HuH-7 (cell line): ENCODE results near the gene NOMO2.
"Not testable (repeated sequence)": the region's sequence is repeated elsewhere in the genome, so short reads cannot be mapped to it uniquely, and the experiment has no call there.

Experiments used
- DNase-seq: peaks from one replicate; pipeline ENCODE4 v3.0.0; 2011; ENCODE audit warnings: low spot score

The NOMO2 gene

GRCh38 chr16:18561727-18562314, at the start of gene NOMO2:
NOMO2 (minus strand) TSS chr16:18562097; CDS start chr16:18562040, 57 bp downstream.
- not testable (repeated sequence) for DNase-seq

- not testable (repeated sequence) for DNase-seq
These were observed 48.4 kb upstream of the NOMO2 start for GRCh38 chr16:18610147-18610803.

- DNase-seq, result not testable (repeated sequence)
These were observed 46.4 kb upstream of the NOMO2 start for GRCh38 chr16:18608271-18608670.

GRCh38 chr16:18603572-18604246, 41.8 kb upstream of the NOMO2 start:
- DNase-seq, result not testable (repeated sequence)

- not testable (repeated sequence) for DNase-seq
These were observed 36.7 kb upstream of the NOMO2 start for GRCh38 chr16:18598582-18598981.

- DNase-seq, result not testable (repeated sequence)
These were observed 35.8 kb upstream of the NOMO2 start for GRCh38 chr16:18597734-18598133.

GRCh38 chr16:18597319-18597718, 35.4 kb upstream of the NOMO2 start:
- DNase-seq, result not testable (repeated sequence)

GRCh38 chr16:18595796-18596195, 33.9 kb upstream of the NOMO2 start:
- not testable (repeated sequence) for DNase-seq

GRCh38 chr16:18594880-18595279, 33.0 kb upstream of the NOMO2 start:
- DNase-seq, result not testable (repeated sequence)

- DNase-seq, result not testable (repeated sequence)
These were observed 32.0 kb upstream of the NOMO2 start for GRCh38 chr16:18593904-18594303.

GRCh38 chr16:18592982-18593381, 31.1 kb upstream of the NOMO2 start:
- not testable (repeated sequence) for DNase-seq

GRCh38 chr16:18591908-18592307, 30.0 kb upstream of the NOMO2 start:
- DNase-seq, result not testable (repeated sequence)

- DNase-seq, result not testable (repeated sequence)
These were observed 29.5 kb upstream of the NOMO2 start for GRCh38 chr16:18591441-18591840.

- not testable (repeated sequence) for DNase-seq
These were observed 27.9 kb upstream of the NOMO2 start for GRCh38 chr16:18589806-18590205.

GRCh38 chr16:18586560-18587540, 25.0 kb upstream of the NOMO2 start:
- DNase-seq, result not testable (repeated sequence)

GRCh38 chr16:18585789-18586188, 23.9 kb upstream of the NOMO2 start:
- DNase-seq, result not testable (repeated sequence)

GRCh38 chr16:18582902-18583301, 21.0 kb upstream of the NOMO2 start:
- no peak for DNase-seq

GRCh38 chr16:18580396-18580795, 18.5 kb upstream of the NOMO2 start:
- not testable (repeated sequence) for DNase-seq

- DNase-seq, result not testable (repeated sequence)
These were observed 17.4 kb upstream of the NOMO2 start for GRCh38 chr16:18579261-18579660.

GRCh38 chr16:18577942-18578341, 16.0 kb upstream of the NOMO2 start:
- DNase-seq, result not testable (repeated sequence)

GRCh38 chr16:18575945-18576344, 14.0 kb upstream of the NOMO2 start:
- not testable (repeated sequence) for DNase-seq
